Smooth muscle cell of the umbilical artery (primary cell): ENCODE measurements around the gene RNF13. TPM values are rescaled to one million over a fixed set of nuclear protein-coding genes. Genes with fewer than 3 reads are reported as not detected.

Experiments
- total RNA-seq: library from RNA; depleted of rRNA; stranded (reverse); fragments of >200 nt; gene quantifications from 2 replicates; pipeline ENCODE4 v1.2.3, GENCODE V29; 2014

The RNF13 gene, protein sequence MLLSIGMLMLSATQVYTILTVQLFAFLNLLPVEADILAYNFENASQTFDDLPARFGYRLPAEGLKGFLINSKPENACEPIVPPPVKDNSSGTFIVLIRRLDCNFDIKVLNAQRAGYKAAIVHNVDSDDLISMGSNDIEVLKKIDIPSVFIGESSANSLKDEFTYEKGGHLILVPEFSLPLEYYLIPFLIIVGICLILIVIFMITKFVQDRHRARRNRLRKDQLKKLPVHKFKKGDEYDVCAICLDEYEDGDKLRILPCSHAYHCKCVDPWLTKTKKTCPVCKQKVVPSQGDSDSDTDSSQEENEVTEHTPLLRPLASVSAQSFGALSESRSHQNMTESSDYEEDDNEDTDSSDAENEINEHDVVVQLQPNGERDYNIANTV
- total RNA-seq = 32.1 and 39.8 TPM in 2 replicates

DNA sequence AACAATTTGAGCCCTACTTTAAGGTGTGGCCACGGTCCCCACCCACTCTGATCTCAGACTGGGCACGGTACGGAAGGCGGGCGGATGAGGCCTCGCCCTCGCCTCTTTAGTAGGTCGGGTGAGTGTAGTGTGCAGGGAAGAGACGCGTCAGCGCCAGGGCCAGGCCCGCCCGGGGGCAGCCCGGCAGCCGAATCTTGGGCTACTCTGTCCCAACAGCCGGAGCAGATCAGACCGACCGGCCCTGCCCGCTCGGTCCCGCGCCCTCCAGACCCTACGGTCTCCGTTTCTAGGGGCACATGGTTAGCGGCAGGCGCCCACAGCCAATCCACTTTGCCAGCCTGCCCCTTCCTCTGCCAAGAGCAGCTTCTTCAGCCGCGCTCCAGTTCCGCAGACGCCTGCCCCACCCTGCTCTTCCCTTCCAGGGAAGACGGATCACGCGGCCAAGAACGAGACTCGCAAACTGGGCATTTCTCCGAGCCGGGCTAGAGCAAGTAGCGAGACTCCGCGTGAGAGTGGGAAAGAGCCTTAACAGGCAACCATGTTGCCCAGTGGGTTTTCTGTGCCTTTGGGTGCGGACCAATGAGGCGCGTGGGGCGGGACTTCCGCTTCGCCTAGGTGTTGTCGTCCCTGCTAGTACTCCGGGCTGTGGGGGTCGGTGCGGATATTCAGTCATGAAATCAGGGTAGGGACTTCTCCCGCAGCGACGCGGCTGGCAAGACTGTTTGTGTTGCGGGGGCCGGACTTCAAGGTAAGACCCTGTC, at the start of gene RNF13:
RNF13 (plus strand) TSS at position 610 of the 761 bp plus-strand sequence. CDS start 32,812 bp downstream, outside the sequence.

DNA sequence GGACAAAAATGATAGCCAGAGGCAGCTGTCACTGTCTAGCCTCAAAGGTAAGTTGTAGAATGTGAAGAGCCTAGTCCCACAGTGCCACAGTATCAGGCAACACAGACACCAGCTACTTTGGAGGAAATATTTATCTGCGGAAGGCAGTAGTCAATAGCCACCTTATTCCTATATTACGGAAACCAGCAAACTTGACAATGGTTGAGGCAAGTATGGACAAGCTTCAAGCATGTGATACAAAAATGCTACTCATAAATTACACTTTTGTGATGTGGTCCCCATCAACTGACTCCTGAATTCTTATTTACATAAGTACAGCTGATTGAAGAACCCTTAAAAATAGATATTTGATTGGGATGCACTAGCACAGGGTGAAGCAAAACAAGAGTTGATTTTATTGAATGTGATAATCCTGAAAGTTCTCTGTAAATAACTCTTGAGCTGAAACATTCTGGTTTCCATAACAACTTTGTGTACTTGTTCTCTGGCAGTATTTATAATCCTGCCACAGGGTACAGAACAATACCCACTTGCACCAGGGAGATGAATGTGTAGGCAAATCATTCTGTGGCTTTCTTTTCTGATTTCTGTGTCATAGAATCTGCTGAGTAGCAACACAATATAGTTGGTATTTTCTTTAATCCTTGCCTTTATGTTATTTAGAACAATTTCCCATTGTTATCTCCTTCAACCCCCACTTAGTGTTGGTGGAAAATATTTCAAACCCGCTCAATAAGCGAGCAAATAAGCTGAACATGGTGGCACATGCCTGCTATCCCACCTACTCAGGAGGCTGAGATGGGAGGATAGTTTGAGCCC, 20.4 kb upstream of the RNF13 start, which contains the start of gene ANKUB1:
ANKUB1 (minus strand) TSS at position 103 of the 819 bp plus-strand sequence. CDS start 188 bp downstream, outside the sequence.

DNA sequence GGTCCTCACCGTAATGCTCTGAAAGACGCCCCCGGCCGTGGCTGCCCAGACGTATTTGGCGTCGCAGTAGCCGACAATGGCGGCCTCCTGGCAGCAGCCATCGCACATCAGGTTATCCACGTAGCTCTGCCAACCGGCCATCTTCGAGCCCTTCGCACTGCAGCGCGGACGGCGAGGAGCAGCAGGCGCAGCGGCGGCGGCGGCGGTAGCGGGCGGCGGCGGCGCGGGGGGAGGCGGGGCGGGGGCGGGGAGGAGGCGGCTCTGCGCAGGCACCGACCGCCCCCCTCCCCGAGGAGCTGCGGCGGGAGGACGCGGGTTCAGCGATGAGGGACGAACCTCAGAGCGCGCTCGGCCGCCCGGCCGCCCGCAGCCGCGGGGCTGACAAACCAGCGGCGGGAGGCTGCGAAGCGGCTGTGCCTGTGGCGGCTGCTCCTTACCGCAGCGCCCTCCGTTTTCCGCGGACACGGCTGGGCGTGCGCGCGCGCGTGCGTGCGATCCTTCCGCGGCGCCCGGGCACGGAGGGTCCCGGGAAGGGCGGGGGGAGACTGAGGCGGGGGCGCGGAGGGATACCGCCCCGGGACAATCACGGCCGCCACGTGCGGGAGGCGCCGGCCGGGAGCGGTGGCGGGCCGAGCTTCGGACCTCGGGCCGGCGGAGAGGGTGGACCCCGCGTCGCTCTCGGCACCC, 157.8 kb downstream of the RNF13 start, which contains the start of gene PFN2:
PFN2 (minus strand) TSS at position 180 of the 687 bp plus-strand sequence; CDS start at position 141, 39 bp downstream.

Other genes starting within 250 kb of the RNF13 start
- 33.3 and 56.1 TPM in 2 replicates for gene WWTR1, start 155.2 kb upstream of the RNF13 start, total RNA-seq
- gene COMMD2, start 60.7 kb upstream of the RNF13 start, total RNA-seq = 32.2 and 33.9 TPM in 2 replicates
- gene ANKUB1, start 20.7 kb upstream of the RNF13 start, total RNA-seq = not detected in 2 replicates
- 287 and 391 TPM in 2 replicates for gene PFN2, start 157.7 kb downstream of the RNF13 start, total RNA-seq